IMR-90 (cell line): ENCODE measurements around the gene HOXA10. TPM values are rescaled to one million over a fixed set of nuclear protein-coding genes. Genes with fewer than 3 reads are reported as not detected.

ENCODE experiments used
- ATAC-seq: fragments of 200-7000 bp; cut with Tn5 transposase; 2 replicates; pipeline ENCODE4 v1.9.1; 2020; ENCODE audit warnings: low read depth, mild to moderate bottlenecking, moderate library complexity
- BruUV-seq: library from RNA; stranded (reverse); fragments of 400-500 nt; replicated peaks from 2 replicates; lab custom pipeline; 2021; lab: Mats Ljungman, UMichigan
- CTCF ChIA-PET: fragments of 300-600 bp; formaldehyde crosslinking; extraction: SDS; loops from one replicate; lab custom pipeline; 2021; ENCODE audit warnings: antibody characterized with exemption; lab: Yijun Ruan, JAX
- POLR2A ChIA-PET: fragments of 300-600 bp; sonication (Branson Sonifier 250); formaldehyde crosslinking; loops from one replicate; lab custom pipeline; 2022; ENCODE audit warnings: antibody characterized with exemption; ENCODE audit not compliant: unreplicated experiment; lab: Charles Lee
- DNase-seq: peaks from one replicate; pipeline ENCODE4 v3.0.0; 2013
- H2AFZ ChIP-seq: replicated peaks from 2 replicates; pipeline ENCODE3; 2013; ENCODE audit warnings: low read length, mild to moderate bottlenecking; ENCODE audit not compliant: poor library complexity
- H2AK5ac ChIP-seq: 2 replicates; pipeline ENCODE4 v1.6.1; 2013; ENCODE audit warnings: low read depth, low read length, inconsistent platforms
- H2AK9ac ChIP-seq: replicated peaks from 2 replicates; pipeline ENCODE3; 2013; ENCODE audit warnings: mild to moderate bottlenecking, low read depth, low read length, moderate library complexity; ENCODE audit not compliant: poor library complexity
- H2BK120ac ChIP-seq: 2 replicates; pipeline ENCODE4 v1.6.1; 2013; ENCODE audit warnings: low read depth, low read length, inconsistent platforms
- H2BK15ac ChIP-seq: 3 replicates; pipeline ENCODE4 v1.6.1; 2013; ENCODE audit warnings: low read depth, low read length, inconsistent platforms
- H2BK20ac ChIP-seq: 2 replicates; pipeline ENCODE4 v1.6.1; 2013; ENCODE audit warnings: low read depth, mild to moderate bottlenecking, inconsistent platforms, low read length, moderate library complexity
- H2BK5ac ChIP-seq: 2 replicates; pipeline ENCODE4 v1.6.1; 2013; ENCODE audit warnings: mild to moderate bottlenecking, low read depth, low read length, inconsistent platforms; ENCODE audit not compliant: poor library complexity, severe bottlenecking
- H3K14ac ChIP-seq: replicated peaks from 2 replicates; pipeline ENCODE4 v1.6.1; 2013; ENCODE audit warnings: low read depth, low read length, inconsistent platforms
- H3K18ac ChIP-seq: 2 replicates; pipeline ENCODE4 v1.6.1; 2013; ENCODE audit warnings: low read depth, low read length, control low read depth
- H3K23ac ChIP-seq: 2 replicates; pipeline ENCODE4 v1.6.1; 2013; ENCODE audit warnings: low read depth, low read length, inconsistent platforms
- H3K27ac ChIP-seq: 2 replicates; pipeline ENCODE4 v1.5.1; 2013; ENCODE audit warnings: mild to moderate bottlenecking, control low read depth, low read length; ENCODE audit not compliant: insufficient read depth
- H3K27me3 ChIP-seq: 2 replicates; pipeline ENCODE4 v1.6.1; 2013; ENCODE audit warnings: low read length; ENCODE audit not compliant: control insufficient read depth, insufficient read depth
- H3K36me3 ChIP-seq: 2 replicates; pipeline ENCODE4 v1.6.1; 2013; ENCODE audit warnings: low read length, mixed read lengths; ENCODE audit not compliant: control insufficient read depth, insufficient read depth
- H3K4ac ChIP-seq: 2 replicates; pipeline ENCODE4 v1.6.1; 2013; ENCODE audit warnings: low read depth, low read length, inconsistent platforms
- H3K4me1 ChIP-seq: 2 replicates; pipeline ENCODE4 v1.6.1; 2013; ENCODE audit warnings: low read length, mixed read lengths; ENCODE audit not compliant: control insufficient read depth, insufficient read depth
- H3K4me2 ChIP-seq: 2 replicates; pipeline ENCODE4 v1.6.1; 2013; ENCODE audit warnings: low read depth, mild to moderate bottlenecking, control low read depth, low read length, moderate library complexity
- H3K4me3 ChIP-seq: 2 replicates; pipeline ENCODE4 v1.5.1; 2013; ENCODE audit warnings: low read depth, mild to moderate bottlenecking, control low read depth, low read length, moderate library complexity; ENCODE audit not compliant: insufficient read depth
- H3K56ac ChIP-seq: 2 replicates; pipeline ENCODE4 v1.6.1; 2013; ENCODE audit warnings: low read length, inconsistent platforms; ENCODE audit not compliant: insufficient read depth; ENCODE audit errors: extremely low read depth
- H3K79me1 ChIP-seq, 2 experiments: 2 replicates each; pipeline ENCODE4 v1.6.1; 2013; ENCODE audit warnings: low read length in 2 of 2, inconsistent platforms in 1 of 2, low read depth in 1 of 2
- H3K9ac ChIP-seq: 2 replicates; pipeline ENCODE4 v1.6.1; 2013; ENCODE audit warnings: low read depth, low read length, control low read depth
- H3K9me1 ChIP-seq: 2 replicates; pipeline ENCODE4 v1.6.1; 2013; ENCODE audit warnings: low read length, inconsistent platforms; ENCODE audit not compliant: insufficient read depth
- H3K9me3 ChIP-seq: 2 replicates; pipeline ENCODE4 v1.6.1; 2013; ENCODE audit warnings: low read length; ENCODE audit not compliant: control insufficient read depth, insufficient read depth
- H4K20me1 ChIP-seq: 2 replicates; pipeline ENCODE4 v1.6.1; 2013; ENCODE audit warnings: low read length, inconsistent platforms; ENCODE audit not compliant: insufficient read depth
- H4K5ac ChIP-seq: 2 replicates; pipeline ENCODE4 v1.6.1; 2013; ENCODE audit warnings: mild to moderate bottlenecking, low read depth, low read length, control low read depth
- H4K8ac ChIP-seq, 2 experiments: 2 replicates each; pipeline ENCODE4 v1.6.1; 2013; ENCODE audit warnings: low read depth in 2 of 2, low read length in 2 of 2, control low read depth in 1 of 2, inconsistent platforms in 1 of 2
- H4K91ac ChIP-seq: 2 replicates; pipeline ENCODE4 v1.6.1; 2013; ENCODE audit warnings: low read depth, low read length, inconsistent platforms; ENCODE audit not compliant: insufficient read depth
- BHLHE40 ChIP-seq: fragments of 150-350 bp; IDR thresholded peaks from 2 replicates; pipeline ENCODE4 v1.6.1; 2016; ENCODE audit warnings: mild to moderate bottlenecking, low read depth, low read length
- WGBS, 2 experiments: methylation state at CpG; one replicate each; pipeline versions ENCODE4 v1.1.5 to v1.1.7; 2013; ENCODE audit warnings: missing lambda C conversion rate in 2 of 2; ENCODE audit not compliant: insufficient read length in 1 of 2; ENCODE audit errors: extremely low coverage in 2 of 2; 5-methylcytosine and 5-hydroxymethylcytosine counted together
- dilution Hi-C: fragments of 300-500 bp; cut with HindIII; formaldehyde crosslinking; loops from one replicate; pipeline ENCODE4 v1.14.3; 2018; ENCODE audit warnings: low sequenced_read_pairs; ENCODE audit not compliant: unreplicated experiment
- in situ Hi-C: fragments of 300-500 bp; cut with MboI; formaldehyde crosslinking; loops from 3 replicates; pipeline ENCODE4 v1.14.3; 2019; ENCODE audit warnings: low sequenced_read_pairs, inconsistent platforms, mixed read lengths
- intact Hi-C: fragments of 100-400 bp; cut with micrococcal nuclease; formaldehyde crosslinking; loops from 2 replicates; pipeline ENCODE4 v1.10.0; 2022
- polyA plus RNA-seq, 3 experiments: library from polyadenylated mRNA; depleted of rRNA; stranded (reverse); fragments of >200 nt; gene quantifications; 2 replicates each; pipeline ENCODE4 v1.2.3, GENCODE V29; 2012; ENCODE audit warnings: low replicate concordance in 1 of 3
- total RNA-seq: library from RNA; depleted of rRNA; stranded (reverse); fragments of >200 nt; gene quantifications from 2 replicates; pipeline ENCODE4 v1.2.3, GENCODE V29; 2012
- TF ChIP-seq, protein P1 (sequence below): fragments of 150-350 bp; IDR thresholded peaks from 2 replicates; pipeline ENCODE4 v1.6.1; 2017; ENCODE audit warnings: mild to moderate bottlenecking, antibody characterized with exemption, low read length, low read depth
- TF ChIP-seq, protein P2 (sequence below): conservative IDR thresholded peaks from 2 replicates; pipeline ENCODE4 v1.5.1; 2012; ENCODE audit warnings: mild to moderate bottlenecking, low read depth, low read length, improper control_type of control experiment

The HOXA10 gene
- total and polyA plus RNA-seq, 2 of the 4 experiments (the other 2 are of a cell fraction) = 0.10 to 0.18 TPM

GRCh38 chr7:27165089-27165995, 8.8 kb downstream of the HOXA10 start, which contains the start of gene HOXA9:
Gene HOXA9 (minus strand): TSS chr7:27165537. CDS start chr7:27165457, 80 bp downstream.
- CTCF ChIA-PET = interaction anchor here (1.6 kb wide), 1 partner anchor 31 kb away, joined by 3 read pairs; no protein-coding TSS in a partner anchor
- DNase-seq = peak; percentile 61

More at GRCh38 chr7:27165089-27165995, 8.8 kb downstream of the HOXA10 start, which contains the start of gene HOXA9:
- H2AFZ ChIP-seq = peak within 1 kb of the TSS; percentile 88
- H2AK9ac ChIP-seq = peak within 1 kb of the TSS; percentile 59
- BruUV-seq = no TSS peak
- H3K9me1 ChIP-seq = no peaks in the 10 kb centered on the region
- H3K27me3 ChIP-seq = peaks cover 73% of the 10 kb centered on the region
- no peak for ATAC-seq
- no peak within 1 kb of the TSS for H3K56ac ChIP-seq
- no peak within 1 kb of the TSS for H4K5ac ChIP-seq
- no peak within 1 kb of the TSS for H3K9ac ChIP-seq
- H3K36me3 ChIP-seq = no peaks in the 10 kb centered on the region
- H2BK20ac ChIP-seq = no peak within 1 kb of the TSS
- H4K91ac ChIP-seq = no peak within 1 kb of the TSS
- no peak within 1 kb of the TSS for H4K8ac ChIP-seq
- H4K20me1 ChIP-seq = 0 out of 2 replicates have a peak, but pooled peaks cover 3% of the 10 kb centered on the region
- H3K4ac ChIP-seq = no peak within 1 kb of the TSS
- H3K18ac ChIP-seq = no peak within 1 kb of the TSS
- in situ Hi-C loops = no loop called here
- no peaks in the 10 kb centered on the region for H3K79me1 ChIP-seq
- H3K9me3 ChIP-seq = peaks cover 21% of the 10 kb centered on the region
- intact Hi-C loops = loop anchor here (10.0 kb wide), 1 partner anchor 1911 kb away; no protein-coding TSS in a partner anchor
- H3K27ac ChIP-seq = no peak within 1 kb of the TSS
- no peak within 1 kb of the TSS for H3K14ac ChIP-seq
- peak within 1 kb of the TSS; percentile 44 for H3K4me3 ChIP-seq
- H2BK5ac ChIP-seq = no peak within 1 kb of the TSS
- no peaks in the 10 kb centered on the region; the same call in 1 of the 2 replicates for H3K4me1 ChIP-seq
- no peak within 1 kb of the TSS for H3K23ac ChIP-seq
- H2AK5ac ChIP-seq = no peak within 1 kb of the TSS
- dilution Hi-C loops = no loop called here
- H2BK120ac ChIP-seq = no peak within 1 kb of the TSS
- H3K4me2 ChIP-seq = peak within 1 kb of the TSS; percentile 60
- POLR2A ChIA-PET = interaction anchor here (0.6 kb wide), 1 partner anchor 695 kb away, joined by 3 read pairs; no protein-coding TSS in a partner anchor
- WGBS, 2 experiments = 2% methylated on average over 27 of the region's 82 CpGs; no CpG with 5 or more reads in 1 of the 2 experiments
- TF ChIP-seq BHLHE40 = peak; percentile 46; the same call in 1 of the 2 replicates
- TF ChIP-seq, protein P1, sequence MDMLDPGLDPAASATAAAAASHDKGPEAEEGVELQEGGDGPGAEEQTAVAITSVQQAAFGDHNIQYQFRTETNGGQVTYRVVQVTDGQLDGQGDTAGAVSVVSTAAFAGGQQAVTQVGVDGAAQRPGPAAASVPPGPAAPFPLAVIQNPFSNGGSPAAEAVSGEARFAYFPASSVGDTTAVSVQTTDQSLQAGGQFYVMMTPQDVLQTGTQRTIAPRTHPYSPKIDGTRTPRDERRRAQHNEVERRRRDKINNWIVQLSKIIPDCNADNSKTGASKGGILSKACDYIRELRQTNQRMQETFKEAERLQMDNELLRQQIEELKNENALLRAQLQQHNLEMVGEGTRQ = peak; percentile 94
- TF ChIP-seq, protein P2, sequence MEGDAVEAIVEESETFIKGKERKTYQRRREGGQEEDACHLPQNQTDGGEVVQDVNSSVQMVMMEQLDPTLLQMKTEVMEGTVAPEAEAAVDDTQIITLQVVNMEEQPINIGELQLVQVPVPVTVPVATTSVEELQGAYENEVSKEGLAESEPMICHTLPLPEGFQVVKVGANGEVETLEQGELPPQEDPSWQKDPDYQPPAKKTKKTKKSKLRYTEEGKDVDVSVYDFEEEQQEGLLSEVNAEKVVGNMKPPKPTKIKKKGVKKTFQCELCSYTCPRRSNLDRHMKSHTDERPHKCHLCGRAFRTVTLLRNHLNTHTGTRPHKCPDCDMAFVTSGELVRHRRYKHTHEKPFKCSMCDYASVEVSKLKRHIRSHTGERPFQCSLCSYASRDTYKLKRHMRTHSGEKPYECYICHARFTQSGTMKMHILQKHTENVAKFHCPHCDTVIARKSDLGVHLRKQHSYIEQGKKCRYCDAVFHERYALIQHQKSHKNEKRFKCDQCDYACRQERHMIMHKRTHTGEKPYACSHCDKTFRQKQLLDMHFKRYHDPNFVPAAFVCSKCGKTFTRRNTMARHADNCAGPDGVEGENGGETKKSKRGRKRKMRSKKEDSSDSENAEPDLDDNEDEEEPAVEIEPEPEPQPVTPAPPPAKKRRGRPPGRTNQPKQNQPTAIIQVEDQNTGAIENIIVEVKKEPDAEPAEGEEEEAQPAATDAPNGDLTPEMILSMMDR = no peak
- no peak within 1 kb of the TSS for H2BK15ac ChIP-seq
